Fibroblast of skin of right biceps (primary cell): ENCODE results near the gene COL4A6.

Experiments used
- DNase-seq: peaks from one replicate; pipeline ENCODE4 v3.0.0-alpha.2; 2013

COL4A6 gene

GRCh38 chrX:108138814-108139702, 299.2 kb downstream of the COL4A6 start:
- DNase-seq: no peak

DNA sequence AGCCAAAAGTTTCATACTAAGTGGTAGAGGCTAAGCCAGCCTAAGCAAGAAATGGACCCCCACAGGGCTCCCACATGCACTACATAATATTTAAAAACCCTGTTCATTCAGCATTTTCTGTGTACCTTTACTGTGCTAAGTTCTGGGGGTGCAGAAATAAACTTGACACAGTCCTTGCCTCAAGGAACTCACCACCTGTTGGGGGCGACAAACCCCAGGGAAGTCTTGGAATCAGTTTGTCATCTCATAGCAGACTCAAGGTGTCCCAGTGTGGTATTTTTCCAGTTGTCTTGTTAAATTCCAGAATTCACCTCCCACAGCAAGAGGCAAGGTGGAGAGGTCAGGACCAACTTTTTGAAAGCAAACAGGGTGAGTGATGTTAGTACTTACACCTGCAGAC, 303.5 kb downstream of the COL4A6 start:
- DNase-seq: no peak

DNA sequence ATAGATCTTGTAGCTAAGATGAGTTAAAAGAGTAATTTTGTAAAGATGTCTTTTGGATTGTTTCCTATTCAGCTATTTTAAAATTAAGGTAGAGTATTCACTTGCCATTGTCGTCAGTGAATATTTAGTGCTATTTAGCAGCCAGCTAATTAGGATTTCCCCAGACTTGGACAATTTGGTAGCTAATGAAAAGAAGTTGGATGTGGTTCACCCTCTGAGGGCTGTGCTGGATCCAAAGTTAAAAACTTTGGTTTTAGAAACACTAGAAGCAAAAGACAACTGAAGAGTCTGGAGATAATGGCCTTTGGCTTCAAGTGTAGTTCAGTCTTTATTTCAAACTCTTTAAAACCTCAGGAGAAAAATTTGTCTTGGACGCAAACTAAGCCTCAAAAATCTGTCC, 305.3 kb downstream of the COL4A6 start:
- no peak for DNase-seq

GRCh38 chrX:108132034-108132433, 306.2 kb downstream of the COL4A6 start:
- no peak for DNase-seq

GRCh38 chrX:108131471-108131870, 306.8 kb downstream of the COL4A6 start:
- peak; percentile 47 for DNase-seq

DNA sequence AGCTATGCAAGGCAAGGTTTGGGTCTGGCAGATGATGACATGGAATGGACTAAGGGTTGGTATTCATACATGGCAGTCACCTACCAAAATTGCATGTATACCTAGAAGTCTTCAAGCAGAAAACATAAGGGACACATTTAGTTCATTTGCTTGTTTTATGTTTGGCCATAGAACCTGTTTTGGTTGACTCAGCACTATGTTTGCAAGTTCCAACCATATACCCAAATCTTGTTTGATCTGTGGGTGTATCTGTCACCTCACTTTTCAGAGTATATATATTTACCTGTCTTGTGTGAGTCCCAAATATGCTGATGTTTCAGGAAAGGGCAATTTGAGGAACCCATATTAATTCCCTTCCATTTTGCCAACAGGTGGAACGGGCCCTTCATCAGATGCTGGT, 307.3 kb downstream of the COL4A6 start:
- DNase-seq: no peak

GRCh38 chrX:108127152-108127551, 311.1 kb downstream of the COL4A6 start:
- DNase-seq: no peak

- no peak for DNase-seq
These were observed 311.6 kb downstream of the COL4A6 start for GRCh38 chrX:108126661-108127060.

GRCh38 chrX:108123591-108124366, 314.4 kb downstream of the COL4A6 start:
- no peak for DNase-seq

DNA sequence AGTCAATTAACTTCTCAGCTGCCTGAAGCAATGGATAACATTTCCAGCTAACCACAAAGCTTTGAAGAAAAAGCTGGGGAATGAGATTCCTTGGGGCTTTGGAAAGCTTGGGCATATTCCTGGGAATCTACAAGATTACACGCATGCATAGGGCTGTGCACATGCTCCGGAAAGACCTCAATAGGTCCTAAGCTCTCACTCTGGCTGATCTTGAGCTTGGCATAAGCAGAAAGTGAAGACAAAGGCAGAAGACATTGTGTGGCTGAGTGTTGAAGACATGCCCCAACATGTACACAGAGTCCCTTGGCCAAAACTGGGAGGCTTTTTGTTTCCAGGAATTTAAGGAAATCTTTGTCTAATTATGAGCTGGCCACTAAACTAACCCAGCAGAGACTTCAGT, 315.5 kb downstream of the COL4A6 start:
- DNase-seq: peak; percentile 38

- no peak for DNase-seq
These were observed 316.9 kb downstream of the COL4A6 start for GRCh38 chrX:108121291-108121690.

- DNase-seq: no peak
These were observed 320.2 kb downstream of the COL4A6 start for GRCh38 chrX:108117988-108118387.

DNA sequence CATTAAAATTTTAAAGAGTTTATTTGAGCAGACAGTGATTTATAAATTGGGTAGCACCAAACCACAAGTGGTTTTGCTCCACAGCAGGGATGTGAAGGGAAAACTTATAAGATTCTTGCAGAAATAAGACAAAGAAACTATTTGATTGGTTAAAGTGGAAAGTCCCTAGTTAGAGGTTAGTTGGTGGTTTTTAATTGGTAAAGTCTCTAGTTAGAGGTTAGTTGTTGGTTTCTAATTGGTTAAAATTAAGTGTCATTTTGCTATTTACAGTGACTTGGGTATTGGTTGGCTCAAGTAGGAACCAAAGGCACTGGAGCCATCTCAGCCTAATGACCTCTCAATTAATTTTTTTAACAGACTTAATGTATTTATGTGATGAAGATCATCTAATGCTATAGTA, 323.7 kb downstream of the COL4A6 start:
- DNase-seq: no peak
